Smooth muscle cell (in vitro differentiated cells): ENCODE results near the gene TNF. TPM values are rescaled to one million over a fixed set of nuclear protein-coding genes. Genes with fewer than 3 reads are reported as not detected.

Experiments used
- DNase-seq: peaks from one replicate; lab custom pipeline; 2025; ENCODE audit not compliant: unreplicated experiment; lab: John Stamatoyannopoulos, UW
- H2AFZ ChIP-seq: fragments of 200-600 bp; sonication (generic); 2 replicates; pipeline ENCODE4 v1.6.0; 2016; ENCODE audit warnings: antibody characterized with exemption, low read depth, mild to moderate bottlenecking
- H3F3A ChIP-seq: fragments of 200-600 bp; sonication (generic); 2 replicates; pipeline ENCODE4 v1.6.0; 2017; ENCODE audit warnings: antibody characterized with exemption, low read depth
- H3K27ac ChIP-seq: fragments of 200-600 bp; sonication (generic); 2 replicates; pipeline ENCODE4 v1.5.1; 2016; ENCODE audit warnings: low read depth, mild to moderate bottlenecking
- H3K27me3 ChIP-seq: fragments of 200-600 bp; sonication (generic); 2 replicates; pipeline ENCODE4 v1.6.1; 2016; ENCODE audit warnings: low read depth, mild to moderate bottlenecking
- H3K36me3 ChIP-seq: fragments of 200-600 bp; sonication (generic); 2 replicates; pipeline ENCODE4 v1.5.1; 2016; ENCODE audit warnings: low read depth
- H3K4me1 ChIP-seq: fragments of 200-600 bp; sonication (generic); 2 replicates; pipeline ENCODE4 v1.5.1; 2016; ENCODE audit warnings: low read depth
- H3K4me2 ChIP-seq: fragments of 200-600 bp; sonication (generic); 2 replicates; pipeline ENCODE4 v1.6.0; 2016; ENCODE audit warnings: mild to moderate bottlenecking
- H3K4me3 ChIP-seq: fragments of 200-600 bp; sonication (generic); 2 replicates; pipeline ENCODE4 v1.5.1; 2016; ENCODE audit warnings: mild to moderate bottlenecking
- H3K79me2 ChIP-seq: fragments of 200-600 bp; sonication (generic); 2 replicates; pipeline ENCODE4 v1.6.0; 2016; ENCODE audit warnings: low read depth, mild to moderate bottlenecking
- H3K9ac ChIP-seq: fragments of 200-600 bp; sonication (generic); 2 replicates; pipeline ENCODE4 v1.6.0; 2016; ENCODE audit warnings: low read depth
- H3K9me3 ChIP-seq: fragments of 200-600 bp; sonication (generic); replicated peaks from 2 replicates; pipeline ENCODE4 v1.5.1; 2016; ENCODE audit warnings: low read depth
- H4K20me1 ChIP-seq: fragments of 200-600 bp; sonication (generic); 2 replicates; pipeline ENCODE4 v1.6.0; 2016; ENCODE audit warnings: low read depth
- WGBS: methylation state at CpG from one replicate; pipeline ENCODE4 v1.1.7; 2016; ENCODE audit warnings: low lambda C conversion rate; 5-methylcytosine and 5-hydroxymethylcytosine counted together
- polyA plus RNA-seq: library from polyadenylated mRNA; unstranded; fragments of >200 nt; fragmentation: Nextera tagmentation; extraction: Ambion mirVana; gene quantifications from 2 replicates; pipeline ENCODE4 v1.2.1, GENCODE V29; 2016
- total RNA-seq: library from RNA; depleted of rRNA; stranded (reverse); fragments of >200 nt; gene quantifications from 2 replicates; pipeline ENCODE4 v1.2.3, GENCODE V29; 2014
- TF ChIP-seq, protein P1 (sequence below): fragments of 200-600 bp; sonication (generic); IDR thresholded peaks from 2 replicates; pipeline ENCODE4 v1.5.1; 2017; ENCODE audit warnings: borderline replicate concordance, mild to moderate bottlenecking, antibody characterized with exemption; ENCODE audit not compliant: insufficient read depth, poor library complexity, severe bottlenecking

The TNF gene
- total and polyA plus RNA-seq, 2 experiments from 2014 or later: 0.94 to 1.5 TPM

- H3K4me2 ChIP-seq: no peak overlapping the region
- H3K4me3 ChIP-seq: no peak overlapping the region
- H2AFZ ChIP-seq: no peak overlapping the region
- TF ChIP-seq, protein P1, sequence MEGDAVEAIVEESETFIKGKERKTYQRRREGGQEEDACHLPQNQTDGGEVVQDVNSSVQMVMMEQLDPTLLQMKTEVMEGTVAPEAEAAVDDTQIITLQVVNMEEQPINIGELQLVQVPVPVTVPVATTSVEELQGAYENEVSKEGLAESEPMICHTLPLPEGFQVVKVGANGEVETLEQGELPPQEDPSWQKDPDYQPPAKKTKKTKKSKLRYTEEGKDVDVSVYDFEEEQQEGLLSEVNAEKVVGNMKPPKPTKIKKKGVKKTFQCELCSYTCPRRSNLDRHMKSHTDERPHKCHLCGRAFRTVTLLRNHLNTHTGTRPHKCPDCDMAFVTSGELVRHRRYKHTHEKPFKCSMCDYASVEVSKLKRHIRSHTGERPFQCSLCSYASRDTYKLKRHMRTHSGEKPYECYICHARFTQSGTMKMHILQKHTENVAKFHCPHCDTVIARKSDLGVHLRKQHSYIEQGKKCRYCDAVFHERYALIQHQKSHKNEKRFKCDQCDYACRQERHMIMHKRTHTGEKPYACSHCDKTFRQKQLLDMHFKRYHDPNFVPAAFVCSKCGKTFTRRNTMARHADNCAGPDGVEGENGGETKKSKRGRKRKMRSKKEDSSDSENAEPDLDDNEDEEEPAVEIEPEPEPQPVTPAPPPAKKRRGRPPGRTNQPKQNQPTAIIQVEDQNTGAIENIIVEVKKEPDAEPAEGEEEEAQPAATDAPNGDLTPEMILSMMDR: no peak
- H3F3A ChIP-seq: peaks cover 32% of the 10 kb centered on the region
- 85% methylated on average over 9 of the region's 9 CpGs for whole genome bisulfite sequencing
- DNase-seq: no peak
- H3K36me3 ChIP-seq: peaks cover 27% of the 10 kb centered on the region
- H4K20me1 ChIP-seq: peaks cover 77% of the 10 kb centered on the region
- no peaks in the 10 kb centered on the region for H3K4me1 ChIP-seq
- H3K79me2 ChIP-seq: peaks cover 18% of the 10 kb centered on the region
- H3K27me3 ChIP-seq: no peaks in the 10 kb centered on the region
- H3K27ac ChIP-seq: no peak overlapping the region
- H3K9me3 ChIP-seq: no peaks in the 10 kb centered on the region
- no peak overlapping the region for H3K9ac ChIP-seq
Observed at GRCh38 chr6:31531771-31532643, 43.4 kb upstream of the TNF start.

GRCh38 chr6:31532644-31533454 lies 42.5 kb upstream of the TNF start:
- Histone ChIP-seq H3F3A (peaks cover 32% of the 10 kb centered on the region), H3K4me1 (no peaks in the 10 kb centered on the region), H2AFZ (no peak overlapping the region), H3K4me3 (no peak overlapping the region), H4K20me1 (peaks cover 86% of the 10 kb centered on the region), H3K27ac (no peak overlapping the region), H3K9me3 (no peaks in the 10 kb centered on the region), H3K27me3 (no peaks in the 10 kb centered on the region), H3K79me2 (peaks cover 26% of the 10 kb centered on the region), H3K4me2 (no peak overlapping the region), H3K36me3 (peaks cover 27% of the 10 kb centered on the region), H3K9ac (no peak overlapping the region)
- no peak for DNase-seq
- TF ChIP-seq, protein P1: no peak
- 90% methylated on average over 9 of the region's 9 CpGs for WGBS

DNA sequence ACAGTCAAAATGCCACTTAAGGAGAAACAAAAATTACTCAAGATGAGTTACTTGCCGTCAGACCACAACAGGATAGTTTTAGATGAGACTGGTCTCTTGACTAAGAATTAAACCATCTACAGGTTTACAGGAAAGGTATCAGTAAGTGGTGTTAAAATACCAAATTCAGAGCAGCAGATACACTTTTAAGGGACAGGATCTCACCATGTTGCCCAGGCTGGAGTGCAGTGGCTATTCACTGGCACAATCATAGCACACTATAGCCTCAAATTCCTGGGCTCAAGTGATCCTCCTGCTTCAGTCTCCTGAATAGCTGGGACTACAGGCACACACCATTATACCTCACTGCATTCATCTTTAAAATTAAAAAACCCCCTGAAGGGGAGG lies 41.9 kb upstream of the TNF start:
- H3K36me3 ChIP-seq: peaks cover 27% of the 10 kb centered on the region

More for the DNA sequence above, 41.9 kb upstream of the TNF start:
- Histone ChIP-seq H3K4me2 (no peak overlapping the region), H3K27me3 (no peaks in the 10 kb centered on the region), H3K4me3 (no peak overlapping the region), H3K9ac (no peak overlapping the region), H4K20me1 (peaks cover 92% of the 10 kb centered on the region), H3K4me1 (no peaks in the 10 kb centered on the region), H3K9me3 (no peaks in the 10 kb centered on the region), H2AFZ (no peak overlapping the region), H3K27ac (no peak overlapping the region), H3F3A (peaks cover 32% of the 10 kb centered on the region), H3K79me2 (peaks cover 32% of the 10 kb centered on the region)
- TF ChIP-seq, protein P1: no peak
- 95% methylated on average over 1 of the region's 1 CpG for WGBS
- no peak for DNase-seq
